HG03097 (cell line): ENCODE data around the gene DVL1.
"Not testable (repeated sequence)": the region's sequence is repeated elsewhere in the genome, so short reads cannot be mapped to it uniquely, and the experiment has no call there.

ENCODE experiments used
- ATAC-seq: cut with Tn5 transposase; IDR thresholded peaks from one replicate; pipeline ENCODE4 v1.9.1; 2021; ENCODE audit not compliant: unreplicated experiment, low FRiP score

Gene DVL1

GRCh38 chr1:1373815-1374588 lies 24.8 kb upstream of the DVL1 start:
- no peak for ATAC-seq

- ATAC-seq, result no peak
These were observed 24.0 kb upstream of the DVL1 start for GRCh38 chr1:1373051-1373814.

DNA sequence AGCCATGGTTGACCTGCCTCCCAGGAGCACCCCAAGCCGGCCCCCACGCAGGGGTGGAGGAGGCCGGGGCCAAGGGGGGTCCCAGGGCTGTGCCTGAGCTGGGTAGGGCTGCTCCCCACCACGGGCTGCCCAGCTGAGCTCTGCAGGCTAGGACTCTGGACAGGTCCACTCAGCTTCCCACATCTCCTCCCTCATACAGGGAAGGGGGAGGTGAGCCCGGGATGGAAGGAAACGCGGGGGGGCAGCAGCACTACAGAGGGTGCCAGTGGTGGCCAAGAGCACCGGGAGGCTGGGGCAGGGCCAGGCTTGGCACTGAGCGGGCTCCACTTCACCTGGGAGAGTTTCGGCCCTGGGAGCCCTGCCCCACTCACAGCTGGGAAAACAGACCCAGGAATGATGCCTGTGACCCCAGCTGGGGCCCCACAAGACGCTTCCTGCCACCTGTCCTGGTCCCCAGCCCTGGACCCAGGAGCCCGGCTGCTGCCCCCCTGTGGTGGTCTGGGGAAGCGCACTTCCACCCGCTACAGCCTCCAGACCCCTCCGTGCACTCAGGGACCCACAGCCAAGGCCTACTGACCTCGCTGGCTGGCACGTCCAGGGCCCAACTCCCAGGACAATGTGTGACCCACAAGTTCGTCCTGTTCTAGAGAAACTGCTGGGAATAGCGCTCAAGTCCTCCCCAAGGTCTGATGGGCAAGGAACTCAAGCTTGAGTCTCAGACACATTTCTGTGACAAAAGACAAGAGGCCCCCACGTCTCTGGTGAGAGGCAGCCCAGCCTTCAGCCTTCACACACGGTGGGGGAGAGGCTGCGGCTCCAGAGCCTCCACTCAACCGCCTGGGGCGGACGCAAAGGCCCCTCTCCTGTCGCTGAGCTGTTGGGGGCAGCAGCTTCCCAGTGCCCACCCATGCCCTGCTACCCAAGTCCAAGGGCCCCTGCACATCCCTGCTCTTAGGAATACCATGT lies 22.8 kb upstream of the DVL1 start:
- ATAC-seq, result no peak

GRCh38 chr1:1371364-1371745 lies 22.1 kb upstream of the DVL1 start:
- ATAC-seq, result no peak

- no peak for ATAC-seq
These were observed 21.6 kb upstream of the DVL1 start for GRCh38 chr1:1370771-1371300.

- not testable (repeated sequence) for ATAC-seq
These were observed 20.9 kb upstream of the DVL1 start for GRCh38 chr1:1370094-1370493.

DNA sequence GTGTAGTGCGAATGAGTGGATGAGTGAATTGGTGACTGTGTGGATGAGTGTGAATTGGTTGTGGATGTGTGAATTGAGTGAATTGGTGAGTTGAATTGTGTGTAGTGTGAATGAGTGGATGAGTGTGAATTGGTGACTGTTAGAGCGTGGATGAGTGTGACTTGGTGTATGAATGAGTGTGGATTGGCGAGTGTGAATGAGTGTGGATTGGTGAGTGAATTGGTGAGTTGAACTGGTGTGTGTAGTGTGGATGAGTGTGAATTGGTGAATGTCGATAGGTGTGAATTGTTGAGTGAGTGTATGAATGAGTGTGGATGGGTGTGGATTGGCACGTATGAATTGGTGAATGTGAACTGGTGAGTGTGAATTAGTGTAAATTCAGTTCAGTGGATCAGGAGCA lies 18.1 kb upstream of the DVL1 start:
- ATAC-seq, result no peak

- ATAC-seq, result no peak
These were observed 17.5 kb upstream of the DVL1 start for GRCh38 chr1:1366699-1367066.

- no peak for ATAC-seq
These were observed 16.9 kb upstream of the DVL1 start for GRCh38 chr1:1365875-1366698.

GRCh38 chr1:1364266-1364665 lies 15.0 kb upstream of the DVL1 start:
- ATAC-seq, result no peak

- ATAC-seq, result no peak
These were observed 12.8 kb upstream of the DVL1 start for GRCh38 chr1:1361982-1362423.

DNA sequence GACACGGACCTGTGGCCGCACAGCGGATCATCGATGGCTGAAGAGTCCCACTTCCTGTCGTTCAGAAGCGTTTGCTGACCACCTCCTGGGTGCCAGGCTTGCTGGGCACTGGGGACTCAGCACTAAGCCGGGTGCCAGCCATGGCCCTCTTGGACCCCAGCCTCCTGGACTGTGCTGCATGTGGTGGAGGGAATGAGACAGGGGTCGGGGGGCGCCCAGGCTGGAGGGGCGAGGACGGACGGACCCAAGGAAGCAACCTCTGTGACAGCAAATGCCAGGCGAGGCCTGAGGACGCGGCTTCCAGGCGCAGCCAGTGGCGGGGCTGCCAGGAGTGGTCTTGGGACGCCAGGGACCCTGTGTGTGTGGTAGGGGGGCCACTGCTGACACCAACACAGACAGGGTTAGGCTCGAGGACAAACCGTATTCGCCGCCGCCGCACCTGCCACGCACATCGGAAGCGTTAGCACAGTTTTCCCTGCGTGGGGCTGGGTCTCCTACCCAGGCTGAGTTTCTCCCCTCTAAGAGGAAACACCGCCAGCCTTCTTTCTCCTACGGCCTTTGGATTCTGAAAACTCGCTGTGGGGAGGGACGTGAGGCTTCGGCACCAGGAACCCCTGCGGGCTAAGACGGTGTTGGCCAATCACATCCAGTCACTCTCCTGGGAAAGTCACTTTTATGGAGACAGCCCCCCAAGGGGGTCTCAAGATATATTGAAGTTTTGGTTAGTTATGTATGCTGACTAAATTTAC lies 12.2 kb upstream of the DVL1 start:
- ATAC-seq, result no peak

GRCh38 chr1:1360506-1361169 lies 11.4 kb upstream of the DVL1 start:
- no peak for ATAC-seq

- no peak for ATAC-seq
These were observed 10.6 kb upstream of the DVL1 start for GRCh38 chr1:1359664-1360468.

- no peak for ATAC-seq
These were observed 10.1 kb upstream of the DVL1 start for GRCh38 chr1:1359308-1359663.

- no peak for ATAC-seq
These were observed 9.4 kb upstream of the DVL1 start, which contains the start of gene MXRA8 for GRCh38 chr1:1358433-1359271. Gene MXRA8, minus strand, starts transcription at chr1:1358555. Its CDS starts 51 bp downstream, at chr1:1358504.

DNA sequence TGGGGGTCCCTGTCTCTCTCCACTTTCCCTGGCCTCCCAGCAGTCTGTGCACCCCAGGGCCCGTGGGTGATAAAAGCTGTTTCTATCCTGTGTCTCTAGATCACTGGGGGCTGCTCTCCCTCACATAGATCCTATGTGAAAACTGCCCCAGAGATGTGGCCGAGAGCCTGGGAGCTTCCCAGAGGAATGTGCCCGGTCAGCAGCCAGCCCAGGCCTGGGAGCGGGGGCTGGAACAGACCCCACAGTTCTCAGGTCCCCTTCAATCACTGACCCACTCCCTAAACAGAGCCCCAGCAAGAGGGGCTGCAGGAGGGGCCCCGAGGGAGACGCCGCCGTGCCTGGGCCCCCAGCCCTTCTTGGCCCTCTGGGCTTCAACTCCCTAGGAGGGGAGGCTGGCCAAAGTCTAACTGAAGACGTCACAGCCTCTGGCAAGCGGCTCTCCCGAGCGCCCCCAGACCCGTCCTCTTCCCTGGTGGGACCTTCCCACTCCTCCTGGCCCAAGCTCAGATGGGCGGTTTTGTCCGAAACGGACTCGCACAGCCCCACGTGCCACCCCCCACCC lies 8.7 kb upstream of the DVL1 start:
- no peak for ATAC-seq
